ENCODE data around the gene NDC1.

Gene NDC1

DNA sequence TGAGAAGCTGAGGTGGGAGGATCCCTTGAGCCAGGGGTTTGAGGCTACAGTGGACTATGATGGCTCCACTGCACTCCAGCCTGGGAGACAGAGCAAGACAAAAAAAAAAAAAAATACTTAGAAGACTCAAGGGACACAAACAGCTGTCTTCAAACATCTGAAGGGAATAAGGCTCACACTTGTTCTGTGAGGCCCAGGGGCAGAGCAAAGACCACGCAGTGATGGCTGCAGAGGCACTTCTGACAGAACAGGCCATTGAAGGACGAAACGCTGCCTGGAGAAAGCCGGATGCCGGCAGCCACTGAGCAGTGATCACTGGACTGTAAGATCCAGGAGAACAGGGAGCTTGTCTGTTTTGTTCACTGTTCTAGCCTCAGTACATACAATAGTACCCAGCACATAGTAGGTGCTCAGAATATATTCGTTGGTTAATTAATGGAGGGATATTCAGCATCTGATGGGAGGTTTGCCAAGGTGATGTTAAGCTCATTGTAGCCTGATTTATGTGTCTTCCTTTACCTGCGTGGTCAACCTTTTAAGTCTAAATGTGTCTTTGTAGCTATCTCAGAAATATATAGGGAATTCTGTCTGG, 12.1 kb upstream of the NDC1 start:
- no peaks in the 10 kb centered on the region for H3K27me3 ChIP-seq (replicated peaks; ENCODE audit: control insufficient read depth, insufficient read depth, low read length)
- DNase-seq (ENCODE audit: extremely low read depth, insufficient read length) = no peak
- peaks cover 3% of the 10 kb centered on the region for H3K36me3 ChIP-seq (ENCODE audit: control insufficient read depth, insufficient read depth, low read length)
- TF ChIP-seq, protein P1, sequence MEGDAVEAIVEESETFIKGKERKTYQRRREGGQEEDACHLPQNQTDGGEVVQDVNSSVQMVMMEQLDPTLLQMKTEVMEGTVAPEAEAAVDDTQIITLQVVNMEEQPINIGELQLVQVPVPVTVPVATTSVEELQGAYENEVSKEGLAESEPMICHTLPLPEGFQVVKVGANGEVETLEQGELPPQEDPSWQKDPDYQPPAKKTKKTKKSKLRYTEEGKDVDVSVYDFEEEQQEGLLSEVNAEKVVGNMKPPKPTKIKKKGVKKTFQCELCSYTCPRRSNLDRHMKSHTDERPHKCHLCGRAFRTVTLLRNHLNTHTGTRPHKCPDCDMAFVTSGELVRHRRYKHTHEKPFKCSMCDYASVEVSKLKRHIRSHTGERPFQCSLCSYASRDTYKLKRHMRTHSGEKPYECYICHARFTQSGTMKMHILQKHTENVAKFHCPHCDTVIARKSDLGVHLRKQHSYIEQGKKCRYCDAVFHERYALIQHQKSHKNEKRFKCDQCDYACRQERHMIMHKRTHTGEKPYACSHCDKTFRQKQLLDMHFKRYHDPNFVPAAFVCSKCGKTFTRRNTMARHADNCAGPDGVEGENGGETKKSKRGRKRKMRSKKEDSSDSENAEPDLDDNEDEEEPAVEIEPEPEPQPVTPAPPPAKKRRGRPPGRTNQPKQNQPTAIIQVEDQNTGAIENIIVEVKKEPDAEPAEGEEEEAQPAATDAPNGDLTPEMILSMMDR (IDR thresholded peaks at IDR 0.05; ENCODE audit: insufficient read depth, low read length, poor library complexity, severe bottlenecking) = no peak
- no peak overlapping the region for H3K4me3 ChIP-seq (replicated peaks; ENCODE audit: low read depth, low read length)

DNA sequence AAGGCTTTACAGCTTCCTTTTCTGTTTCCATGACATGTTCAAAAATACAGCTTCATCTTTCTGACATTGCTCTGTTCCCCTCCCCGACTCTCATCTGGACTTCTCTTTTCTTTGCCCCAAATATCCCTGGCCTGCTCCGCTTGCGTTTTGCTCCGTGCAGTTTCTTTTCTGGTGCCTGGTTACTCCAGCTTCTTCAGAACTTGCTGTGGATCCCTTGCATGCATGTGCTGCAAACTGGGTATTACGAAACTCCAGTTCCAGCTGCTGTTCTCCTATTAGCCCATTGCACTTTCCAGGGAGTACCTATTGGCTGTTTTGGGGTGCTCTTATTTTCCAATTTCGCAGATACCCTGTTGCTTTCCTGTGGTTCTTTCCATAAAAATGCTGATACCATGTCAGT, 9.9 kb upstream of the NDC1 start:
- no peak overlapping the region for H3K4me3 ChIP-seq (replicated peaks; ENCODE audit: low read depth, low read length)
- DNase-seq (ENCODE audit: extremely low read depth, insufficient read length) = no peak
- TF ChIP-seq, protein P1 (IDR thresholded peaks at IDR 0.05; ENCODE audit: insufficient read depth, low read length, poor library complexity, severe bottlenecking) = no peak

DNA sequence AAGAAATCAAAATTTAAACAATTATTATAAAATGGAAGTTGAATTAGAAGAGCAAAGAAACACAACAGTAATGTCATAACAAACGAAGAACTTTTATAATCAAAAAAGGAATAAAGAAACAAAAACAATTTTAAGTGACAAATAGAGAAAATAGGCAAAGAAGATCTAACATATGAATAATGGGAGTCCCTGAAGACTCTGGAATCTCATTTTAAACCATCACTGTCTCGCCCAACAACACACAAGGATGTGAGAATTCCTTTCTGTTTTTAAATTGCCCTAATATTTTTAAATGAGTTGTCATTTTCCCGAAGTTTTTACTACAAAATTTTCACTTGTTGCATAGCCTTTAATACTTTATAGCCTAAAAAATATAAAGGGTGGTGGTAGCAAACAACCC, 4.3 kb upstream of the NDC1 start:
- no peak for DNase-seq (ENCODE audit: extremely low read depth, insufficient read length)
- TF ChIP-seq, protein P1 (IDR thresholded peaks at IDR 0.05; ENCODE audit: insufficient read depth, low read length, poor library complexity, severe bottlenecking) = no peak
- Histone ChIP-seq H3K27me3 (replicated peaks; ENCODE audit: control insufficient read depth, insufficient read depth, low read length) (no peaks in the 10 kb centered on the region), H3K4me3 (replicated peaks; ENCODE audit: low read depth, low read length) (no peak overlapping the region), H3K36me3 (ENCODE audit: control insufficient read depth, insufficient read depth, low read length) (no peaks in the 10 kb centered on the region)

More for the DNA sequence above, 9.9 kb upstream of the NDC1 start:
- Histone ChIP-seq H3K27me3 (replicated peaks; ENCODE audit: control insufficient read depth, insufficient read depth, low read length) (no peaks in the 10 kb centered on the region), H3K36me3 (ENCODE audit: control insufficient read depth, insufficient read depth, low read length) (no peaks in the 10 kb centered on the region; the same call in 1 of the 2 replicates)

DNA sequence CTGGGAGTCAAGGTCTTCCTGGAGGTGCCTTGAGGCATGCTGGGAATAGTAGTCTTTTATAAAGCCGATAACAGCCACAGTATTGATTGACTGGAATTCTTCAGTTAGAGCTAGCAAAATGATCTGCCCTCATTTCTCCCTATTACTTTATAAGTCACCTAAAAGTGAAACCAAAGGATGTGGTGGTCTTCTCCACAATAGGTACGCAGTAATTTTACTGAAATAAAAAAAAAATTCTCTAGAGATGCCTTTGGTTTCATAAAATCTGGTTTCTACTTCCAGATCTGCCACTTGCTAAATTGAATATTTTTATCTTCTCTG, 518 bp upstream of the NDC1 start:
- Histone ChIP-seq H3K36me3 (ENCODE audit: control insufficient read depth, insufficient read depth, low read length) (no peaks in the 10 kb centered on the region), H3K4me3 (replicated peaks; ENCODE audit: low read depth, low read length) (peak overlapping the region; percentile 99), H3K27me3 (replicated peaks; ENCODE audit: control insufficient read depth, insufficient read depth, low read length) (no peaks in the 10 kb centered on the region)
- no peak for DNase-seq (ENCODE audit: extremely low read depth, insufficient read length)
- TF ChIP-seq, protein P1 (IDR thresholded peaks at IDR 0.05; ENCODE audit: insufficient read depth, low read length, poor library complexity, severe bottlenecking) = no peak

DNA sequence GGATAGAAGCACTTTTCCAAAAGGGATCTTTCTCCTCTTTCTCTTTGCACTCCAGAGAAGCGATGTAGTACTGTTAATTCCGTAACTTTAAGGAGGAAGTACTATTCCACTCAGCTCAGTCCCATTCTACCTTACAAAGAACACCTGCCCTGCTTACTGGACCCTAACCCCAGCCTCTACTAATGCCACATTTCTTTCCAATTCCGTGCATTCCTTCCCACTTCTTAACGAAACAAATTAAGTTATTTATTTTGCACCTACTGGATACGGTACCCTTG, 511 bp downstream of the NDC1 start:
- Histone ChIP-seq H3K27me3 (replicated peaks; ENCODE audit: control insufficient read depth, insufficient read depth, low read length) (no peaks in the 10 kb centered on the region), H3K4me3 (replicated peaks; ENCODE audit: low read depth, low read length) (peak overlapping the region; percentile 99), H3K36me3 (ENCODE audit: control insufficient read depth, insufficient read depth, low read length) (no peaks in the 10 kb centered on the region)
- TF ChIP-seq, protein P1 (IDR thresholded peaks at IDR 0.05; ENCODE audit: insufficient read depth, low read length, poor library complexity, severe bottlenecking) = no peak
- DNase-seq (ENCODE audit: extremely low read depth, insufficient read length) = no peak

DNA sequence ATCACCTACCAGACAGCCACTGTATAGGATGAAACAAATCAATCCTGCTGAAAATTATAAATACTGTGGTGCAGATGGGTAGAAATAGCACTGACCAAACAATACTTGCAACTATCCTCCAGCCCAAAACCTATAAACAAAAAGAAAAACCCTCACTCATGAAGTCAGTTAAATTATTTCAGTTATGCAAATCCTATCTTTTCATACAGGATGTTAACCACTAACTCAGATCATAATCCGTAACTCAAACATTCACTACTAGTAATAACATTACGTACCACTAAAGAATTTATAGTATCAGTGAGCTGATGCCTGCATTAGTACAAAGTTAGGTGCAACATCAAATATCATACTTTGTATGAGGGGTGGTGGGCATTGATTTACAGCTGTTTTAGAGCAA, 2.6 kb downstream of the NDC1 start:
- DNase-seq (ENCODE audit: extremely low read depth, insufficient read length) = no peak
- TF ChIP-seq, protein P1 (IDR thresholded peaks at IDR 0.05; ENCODE audit: insufficient read depth, low read length, poor library complexity, severe bottlenecking) = no peak
- Histone ChIP-seq H3K27me3 (replicated peaks; ENCODE audit: control insufficient read depth, insufficient read depth, low read length) (no peaks in the 10 kb centered on the region), H3K4me3 (replicated peaks; ENCODE audit: low read depth, low read length) (peak overlapping the region; percentile 29), H3K36me3 (ENCODE audit: control insufficient read depth, insufficient read depth, low read length) (no peaks in the 10 kb centered on the region)
